Fibroblast of villous mesenchyme (primary cell): Measurements from ENCODE around the gene HAPLN3. TPM values are rescaled to one million over a fixed set of nuclear protein-coding genes. Genes with fewer than 3 reads are reported as not detected.

ENCODE experiments used
- DNase-seq: peaks from one replicate; pipeline ENCODE4 v3.0.0-alpha.2; 2010; ENCODE audit warnings: low read depth
- H3K4me3 ChIP-seq: 2 replicates; pipeline ENCODE4 v1.5.1; 2011; ENCODE audit warnings: low read depth, mild to moderate bottlenecking, low read length
- CTCF ChIP-seq: IDR thresholded peaks from 2 replicates; pipeline ENCODE4 v1.5.1; 2012; ENCODE audit warnings: low read depth, mild to moderate bottlenecking, low read length; ENCODE audit not compliant: insufficient read depth
- total RNA-seq: library from RNA; depleted of rRNA; stranded (reverse); fragments of >200 nt; gene quantifications from 2 replicates; pipeline ENCODE4 v1.2.3, GENCODE V29; 2012

The HAPLN3 gene
- total RNA-seq, 1 donor, result 5.2 TPM

- DNase-seq, result no peak
- H3K4me3 ChIP-seq, result no peak overlapping the region
- no peak for TF ChIP-seq CTCF
These were observed 18.8 kb downstream of the HAPLN3 start for GRCh38 chr15:88876573-88876972.

GRCh38 chr15:88874684-88875083 lies 20.7 kb downstream of the HAPLN3 start:
- no peak for TF ChIP-seq CTCF
- H3K4me3 ChIP-seq, result no peak overlapping the region
- DNase-seq, result no peak

GRCh38 chr15:88874275-88874674 lies 21.1 kb downstream of the HAPLN3 start:
- DNase-seq, result no peak
- H3K4me3 ChIP-seq, result no peak overlapping the region
- no peak for TF ChIP-seq CTCF

DNA sequence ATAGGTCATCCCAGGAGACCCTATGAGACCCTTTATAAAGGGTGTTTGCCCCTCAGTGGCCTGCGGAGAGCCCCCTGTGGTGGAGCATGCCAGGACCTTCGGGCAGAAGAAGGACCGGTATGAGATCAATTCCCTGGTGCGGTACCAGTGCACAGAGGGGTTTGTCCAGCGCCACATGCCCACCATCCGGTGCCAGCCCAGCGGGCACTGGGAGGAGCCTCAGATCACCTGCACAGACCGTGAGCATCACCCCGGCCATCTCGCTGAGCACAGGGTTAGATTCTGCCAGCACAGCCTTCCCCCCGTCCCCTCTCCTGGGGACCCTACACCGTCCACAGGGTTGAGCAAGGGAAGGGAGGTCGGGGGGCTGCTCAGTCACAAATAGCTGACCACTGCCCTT lies 21.6 kb downstream of the HAPLN3 start:
- TF ChIP-seq CTCF, result no peak
- no peak overlapping the region for H3K4me3 ChIP-seq
- no peak for DNase-seq

GRCh38 chr15:88872706-88873105 lies 22.6 kb downstream of the HAPLN3 start:
- H3K4me3 ChIP-seq, result no peak overlapping the region
- DNase-seq, result no peak
- TF ChIP-seq CTCF, result no peak

DNA sequence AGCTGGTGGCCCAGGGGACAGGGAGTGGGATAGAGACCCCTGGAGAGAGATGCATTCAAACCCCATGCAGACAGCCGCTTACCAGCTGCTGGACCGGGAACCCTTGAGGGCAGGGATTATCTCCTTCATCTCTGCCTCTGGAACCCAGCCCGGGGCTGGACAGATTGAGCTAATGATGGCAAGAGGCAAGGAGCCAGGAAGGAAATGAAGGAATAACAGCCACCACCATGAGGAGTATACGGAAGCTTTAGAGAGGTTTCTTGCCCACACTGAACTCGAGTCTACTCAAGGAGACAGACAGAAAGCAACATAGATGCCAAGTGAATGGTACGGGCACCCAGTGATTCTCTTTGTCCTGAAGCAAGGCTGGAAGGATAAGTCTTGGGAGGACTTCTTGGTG lies 23.2 kb downstream of the HAPLN3 start:
- TF ChIP-seq CTCF, result no peak
- H3K4me3 ChIP-seq, result no peak overlapping the region
- DNase-seq, result no peak

DNA sequence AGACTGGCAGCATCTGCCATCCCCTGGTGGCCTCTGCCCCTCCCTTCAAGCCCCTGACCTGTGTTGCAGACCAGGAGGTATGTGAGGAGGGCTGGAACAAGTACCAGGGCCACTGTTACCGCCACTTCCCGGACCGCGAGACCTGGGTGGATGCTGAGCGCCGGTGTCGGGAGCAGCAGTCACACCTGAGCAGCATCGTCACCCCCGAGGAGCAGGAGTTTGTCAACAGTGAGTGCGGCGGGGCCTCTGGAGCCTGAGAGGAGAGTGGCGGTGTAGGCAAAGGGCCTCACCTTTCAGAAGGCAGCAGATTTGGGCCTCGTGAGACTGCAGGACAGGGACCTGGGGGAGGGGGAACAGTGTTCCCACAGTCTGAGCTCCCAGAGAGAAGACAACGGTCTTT lies 24.0 kb downstream of the HAPLN3 start:
- TF ChIP-seq CTCF, result no peak
- no peak overlapping the region for H3K4me3 ChIP-seq
- DNase-seq, result no peak
